DMS153 treated with DMSO at 0.1 percent for 48 hours (cell line): ENCODE results near the gene AGO3.
"Not testable (repeated sequence)": the region's sequence is repeated elsewhere in the genome, so short reads cannot be mapped to it uniquely, and the experiment has no call there.

Experiments
- DNase-seq: peaks from one replicate; lab custom pipeline; 2025; ENCODE audit not compliant: unreplicated experiment; lab: John Stamatoyannopoulos, UW

The AGO3 gene

DNA sequence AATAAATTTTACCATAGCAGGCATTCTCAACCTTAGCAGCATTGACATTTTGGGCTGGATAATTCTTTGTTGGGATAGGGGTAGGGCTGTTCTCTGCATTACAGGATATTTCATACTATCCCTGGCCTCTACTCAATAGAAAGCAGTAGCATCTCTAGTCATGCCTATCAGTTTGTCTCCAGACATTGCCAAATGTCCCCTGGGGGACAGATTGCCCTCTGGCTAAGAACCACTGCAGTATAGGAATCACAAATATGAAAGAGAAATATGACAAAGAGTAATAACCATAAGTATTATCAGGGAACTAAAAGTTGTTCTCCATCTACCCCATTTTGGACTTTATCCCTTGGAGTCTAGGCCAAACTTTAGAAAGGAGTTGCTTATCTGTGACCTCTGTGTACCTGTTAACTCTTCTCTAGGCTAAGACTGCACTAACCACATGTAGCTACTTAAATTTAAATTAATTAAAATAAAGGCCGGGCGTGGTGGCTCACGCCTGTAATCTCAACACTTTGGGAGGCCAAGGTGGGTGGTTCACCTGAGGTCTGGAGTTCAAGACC is 76.1 kb downstream of the AGO3 start:
- DNase-seq = no peak

DNA sequence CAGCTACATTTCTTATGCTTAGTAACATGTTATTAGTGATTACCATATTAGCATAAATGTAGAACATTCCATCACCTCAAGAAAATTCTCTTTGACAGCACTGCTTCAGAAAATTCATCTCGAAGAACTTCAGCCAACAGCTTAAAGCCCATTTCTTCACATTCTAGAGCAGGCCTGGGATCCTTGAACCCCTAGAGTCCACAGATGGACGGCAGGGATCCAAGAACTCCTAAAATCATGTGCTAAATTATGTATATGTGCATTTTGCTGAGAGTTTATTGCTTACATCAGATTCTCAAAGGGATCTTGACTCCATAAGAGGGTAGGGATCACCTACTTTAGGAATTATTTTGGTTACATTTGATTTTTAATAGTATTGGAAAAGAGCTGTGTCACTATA is 76.8 kb downstream of the AGO3 start:
- no peak for DNase-seq

- no peak for DNase-seq
These were observed 77.8 kb downstream of the AGO3 start for GRCh38 chr1:36008546-36009197.

DNA sequence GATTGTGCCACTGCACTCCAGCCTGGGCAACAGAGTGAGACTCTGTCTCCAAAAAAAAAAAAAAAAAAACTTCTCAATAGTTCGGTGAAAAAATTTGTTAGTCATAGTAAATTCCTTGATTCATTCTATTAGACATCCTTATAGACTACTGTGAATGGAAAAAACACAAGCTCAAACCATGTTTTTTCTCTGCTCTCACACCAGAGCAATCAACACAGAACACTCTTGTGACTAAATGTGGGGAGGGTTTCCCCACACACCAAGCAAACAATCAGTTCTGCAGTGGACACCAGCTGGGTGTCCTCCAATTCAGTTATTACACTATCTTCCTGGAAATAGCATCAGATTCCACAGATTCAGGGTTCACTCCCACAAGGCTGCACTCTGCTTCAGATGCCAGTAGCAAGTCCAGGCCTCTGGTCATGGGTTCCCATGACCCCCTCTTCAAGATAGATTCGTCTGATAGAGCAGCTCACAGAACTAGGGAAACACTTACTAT is 83.9 kb downstream of the AGO3 start:
- no peak for DNase-seq

DNA sequence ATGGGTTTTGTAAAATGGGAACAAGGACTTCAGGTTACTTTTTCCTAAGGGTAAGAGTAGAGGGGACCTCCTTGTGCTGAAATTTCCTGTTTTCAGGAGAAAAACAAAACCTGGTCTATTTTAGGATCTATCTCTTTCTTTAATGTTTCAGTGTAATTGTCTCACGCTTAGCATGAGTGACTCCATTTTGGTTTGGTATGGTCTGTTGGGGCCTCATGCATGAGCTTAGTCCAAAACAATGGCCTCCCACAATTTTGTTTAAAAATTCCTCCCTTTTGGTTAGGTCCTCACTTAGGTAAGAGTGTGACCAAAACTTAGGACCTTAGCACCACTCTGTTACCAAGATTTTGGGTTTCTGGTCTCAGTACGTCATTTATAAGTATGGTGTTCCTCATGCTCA is 85.8 kb downstream of the AGO3 start:
- DNase-seq = no peak

DNA sequence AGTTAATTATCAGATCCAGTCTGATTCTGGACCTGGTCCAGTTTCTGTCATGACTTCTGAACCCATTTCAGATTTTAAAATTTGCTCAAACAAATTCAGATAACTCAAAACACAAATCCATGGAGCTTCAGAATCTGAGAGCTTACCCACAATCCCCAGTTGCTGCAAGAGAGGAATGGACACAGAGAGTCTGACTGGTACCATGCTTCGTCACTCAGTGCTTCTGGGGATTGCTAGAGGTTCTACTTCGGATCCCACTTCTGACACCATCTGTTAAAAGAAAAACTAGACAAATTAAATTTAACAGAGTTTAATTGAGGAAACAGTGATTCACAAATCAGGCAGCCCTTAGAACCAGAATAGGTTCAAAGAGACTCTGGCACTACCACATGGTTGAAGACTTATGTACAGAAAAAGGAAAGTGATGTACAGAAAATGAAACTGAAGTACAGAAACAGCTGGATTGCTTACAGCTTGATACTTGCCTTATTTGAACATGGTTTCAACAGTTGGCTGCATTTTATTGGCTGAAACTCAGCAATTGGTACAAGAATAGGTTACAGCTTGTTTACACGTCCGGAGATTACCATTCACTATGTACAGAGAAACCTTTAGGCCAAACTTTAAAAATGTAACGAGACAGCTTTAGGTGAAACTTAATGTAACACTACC is 92.3 kb downstream of the AGO3 start:
- no peak for DNase-seq

GRCh38 chr1:36024024-36024423 is 93.1 kb downstream of the AGO3 start:
- DNase-seq = not testable (repeated sequence)

- DNase-seq = no peak
These were observed 93.9 kb downstream of the AGO3 start for GRCh38 chr1:36024847-36025246.

- no peak for DNase-seq
These were observed 96.9 kb downstream of the AGO3 start for GRCh38 chr1:36027766-36028165.

DNA sequence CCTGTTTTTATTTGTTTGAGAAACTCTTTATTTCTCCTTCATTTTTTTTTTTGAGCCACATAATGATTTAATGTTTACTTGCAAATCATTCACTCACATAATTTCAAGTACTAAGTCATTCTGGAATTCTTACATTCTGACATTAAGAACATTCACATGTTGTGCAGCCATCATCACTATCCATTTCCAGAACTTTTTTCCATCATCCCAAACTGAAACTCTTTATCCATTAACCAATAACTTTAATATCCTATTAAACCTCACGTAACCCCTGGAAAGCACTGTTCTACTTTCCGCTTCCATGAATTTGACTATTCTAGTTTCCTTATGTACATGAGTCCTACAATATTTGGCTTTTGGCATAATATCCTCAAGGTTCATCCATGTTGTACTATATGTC is 100.5 kb downstream of the AGO3 start:
- DNase-seq = no peak

- DNase-seq = no peak
These were observed 103.8 kb downstream of the AGO3 start for GRCh38 chr1:36034692-36035091.

DNA sequence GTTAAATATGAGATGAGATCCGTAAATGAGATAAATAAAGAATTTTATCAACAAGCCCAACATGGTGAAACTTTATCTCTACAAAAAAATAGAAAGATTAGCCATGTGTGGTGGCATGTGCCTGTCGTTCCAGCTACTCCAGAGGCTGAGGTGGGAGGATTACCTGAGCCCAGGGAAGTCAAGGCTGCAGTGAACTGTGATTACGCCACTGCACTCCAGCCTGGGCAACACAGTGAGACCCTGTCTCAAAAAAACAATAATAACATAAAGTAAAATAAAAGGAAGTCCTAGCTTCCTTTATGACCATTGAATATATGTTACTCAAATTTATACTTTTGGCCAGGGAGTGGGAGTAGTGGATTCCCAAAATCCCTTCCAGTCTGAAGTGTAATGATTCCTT is 104.2 kb downstream of the AGO3 start:
- no peak for DNase-seq

DNA sequence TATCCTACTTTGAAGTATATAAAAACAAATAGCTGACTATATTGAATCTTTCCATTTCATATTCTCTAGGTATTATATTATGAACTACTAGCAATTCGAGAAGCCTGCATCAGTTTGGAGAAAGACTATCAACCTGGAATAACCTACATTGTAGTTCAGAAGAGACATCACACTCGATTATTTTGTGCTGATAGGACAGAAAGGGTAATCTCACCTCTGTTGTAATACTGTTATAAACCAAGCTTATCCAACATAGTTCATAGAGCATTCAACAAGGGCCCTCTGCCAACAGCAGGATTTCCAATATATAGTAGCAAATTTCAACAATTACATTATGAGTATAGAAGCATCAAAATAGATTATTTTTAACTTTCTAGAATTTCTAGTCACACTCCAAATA is 109.3 kb downstream of the AGO3 start:
- no peak for DNase-seq

DNA sequence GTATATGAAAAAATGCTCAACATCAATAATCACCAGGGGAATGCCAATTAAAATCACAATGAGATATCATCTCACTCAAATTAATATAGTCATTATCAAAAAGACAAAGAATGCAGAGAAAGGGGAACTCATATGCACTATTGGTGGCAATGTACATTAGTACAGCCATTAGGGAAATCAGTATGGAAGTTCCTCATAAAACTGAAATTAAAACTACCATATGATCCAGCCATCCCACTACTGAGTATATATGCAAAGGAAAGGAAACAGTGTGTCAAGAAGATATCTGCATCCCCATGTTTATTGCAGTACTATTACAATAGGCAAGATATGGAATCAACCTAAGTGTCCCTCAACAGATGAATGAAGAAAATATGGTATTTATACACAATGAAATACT is 120.9 kb downstream of the AGO3 start:
- DNase-seq = no peak

DNA sequence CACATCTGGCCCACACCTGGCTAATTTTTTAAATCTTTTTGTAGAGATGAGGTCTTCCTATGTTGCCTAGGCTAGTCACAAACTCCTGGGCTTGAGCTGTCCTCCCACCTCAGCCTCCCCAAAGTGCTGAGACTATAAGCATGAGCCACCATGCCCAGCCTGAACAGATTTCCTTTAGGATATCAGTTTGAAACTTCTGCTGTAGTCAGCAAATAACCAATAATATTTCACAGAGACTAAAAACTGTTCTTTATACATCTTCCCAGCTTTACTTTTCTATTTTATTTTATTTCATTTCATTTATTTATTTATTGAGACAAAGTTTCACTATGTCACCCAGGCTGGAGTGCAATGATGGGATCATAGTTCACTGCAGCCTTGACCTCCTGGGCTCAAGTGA is 123.1 kb downstream of the AGO3 start:
- DNase-seq = no peak

GRCh38 chr1:36055706-36056105 is 124.8 kb downstream of the AGO3 start:
- no peak for DNase-seq

- DNase-seq = no peak
These were observed 131.4 kb downstream of the AGO3 start for GRCh38 chr1:36062315-36062714.

DNA sequence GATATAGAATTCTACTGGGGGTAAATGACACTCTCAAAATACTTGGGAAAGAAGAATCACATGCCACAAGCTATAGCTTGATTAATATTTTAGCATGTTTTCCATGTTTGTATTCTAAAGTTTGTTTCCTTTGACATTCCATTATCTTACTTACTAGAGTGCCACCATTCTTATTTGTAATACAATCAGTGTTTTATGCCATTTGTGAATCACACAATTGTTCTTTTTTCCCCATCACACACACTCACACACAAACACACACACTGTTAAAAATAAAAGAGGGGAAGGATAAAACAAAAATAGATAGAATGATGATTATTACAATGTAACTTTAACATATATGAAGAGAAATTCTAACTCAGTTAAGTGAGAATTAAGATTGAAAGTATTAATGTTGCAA is 137.0 kb downstream of the AGO3 start:
- no peak for DNase-seq

DNA sequence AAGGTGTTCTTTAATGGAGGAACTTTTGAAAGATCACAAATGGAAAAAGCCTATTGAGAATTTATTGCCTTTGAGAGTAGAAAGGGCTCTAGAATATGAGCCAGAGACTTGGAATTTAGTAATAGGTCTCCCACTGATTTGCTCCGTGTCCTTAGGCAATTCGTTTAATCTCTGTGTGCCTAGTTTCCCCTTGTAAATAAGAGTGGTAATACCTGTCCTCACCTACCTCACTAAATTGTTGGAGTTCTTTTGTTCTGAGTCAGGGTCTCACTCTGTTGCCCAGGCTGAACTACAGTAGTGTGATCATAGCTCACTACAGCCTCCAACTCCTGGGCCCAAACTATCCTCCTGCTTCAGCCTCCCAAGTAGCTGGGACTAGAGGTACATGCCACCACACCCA is 138.0 kb downstream of the AGO3 start:
- DNase-seq = no peak

DNA sequence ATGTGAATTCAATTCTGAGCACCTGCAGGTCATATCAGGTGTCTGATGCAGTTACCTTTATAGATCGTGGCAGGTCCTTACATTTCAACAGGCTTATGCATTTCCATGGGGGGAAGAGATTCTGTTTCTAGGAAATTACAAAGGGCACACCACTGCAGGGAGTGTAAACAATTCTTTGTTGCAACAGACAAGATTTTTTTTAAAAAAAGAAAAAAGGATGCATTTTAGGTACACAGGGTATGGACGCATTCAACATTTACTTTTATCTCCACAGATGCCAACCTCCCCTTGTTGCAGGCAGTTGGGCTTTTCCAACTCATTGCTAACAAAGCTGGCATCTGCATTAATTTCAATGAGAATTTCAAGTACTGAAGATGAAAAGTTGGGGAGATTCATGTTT is 139.4 kb downstream of the AGO3 start:
- no peak for DNase-seq

DNA sequence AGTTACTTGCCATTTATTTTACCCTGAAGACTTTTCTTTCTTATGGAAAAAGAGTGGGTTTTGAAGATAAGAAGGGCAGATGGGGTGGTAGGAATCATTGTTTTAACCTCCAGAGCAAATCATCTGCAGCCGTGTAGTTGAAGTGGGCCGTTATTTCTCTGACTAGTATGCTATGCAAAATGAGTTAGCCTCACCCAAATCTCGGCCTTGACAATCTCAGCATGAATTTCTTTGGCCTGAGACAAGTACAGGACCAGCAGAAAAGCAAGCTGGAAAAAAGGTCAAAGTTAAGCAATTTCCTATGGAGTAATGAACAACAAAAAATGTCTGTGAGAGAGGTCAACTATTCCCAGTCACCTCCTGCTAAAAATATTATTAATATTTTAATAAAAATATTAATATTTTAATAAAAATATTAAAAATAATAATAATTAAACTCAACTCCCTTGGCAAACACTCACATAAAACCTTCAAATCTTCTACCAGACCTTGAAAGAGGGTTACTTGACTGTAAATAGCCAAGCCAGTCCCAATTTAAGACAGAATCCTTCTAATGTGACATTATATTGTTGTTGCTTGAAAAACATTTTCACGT is 146.2 kb downstream of the AGO3 start:
- no peak for DNase-seq

DNA sequence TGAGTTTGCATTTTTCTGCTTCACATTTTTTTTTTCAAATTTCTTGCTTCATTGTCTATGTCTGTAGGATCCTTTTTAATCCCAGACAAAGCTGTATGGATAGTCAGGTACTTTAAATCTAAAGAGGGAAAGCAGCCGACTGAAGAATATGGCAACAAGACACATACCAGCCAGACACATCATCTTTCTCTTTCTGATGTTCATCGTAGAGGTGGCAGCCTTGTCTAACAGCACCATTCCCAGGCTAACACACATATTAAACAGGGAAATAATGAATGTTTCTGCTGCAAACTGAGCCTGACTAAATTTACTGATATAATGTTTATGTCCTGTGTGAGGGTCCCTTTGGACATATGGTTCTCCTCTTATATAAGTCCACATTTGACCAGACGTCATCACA is 149.3 kb downstream of the AGO3 start:
- DNase-seq = no peak
